ENCODE data around the gene ARFGAP1.
"Not testable (repeated sequence)": the region's sequence is repeated elsewhere in the genome, so short reads cannot be mapped to it uniquely, and the experiment has no call there.

Gene ARFGAP1

GRCh38 chr20:63244468-63244867 lies 28.1 kb upstream of the ARFGAP1 start:
- Histone ChIP-seq H3K9ac (ENCODE audit: low read length) (no peak overlapping the region), H3K36me3 (ENCODE audit: control insufficient read depth, insufficient read depth, low read length) (no peaks in the 10 kb centered on the region), H3K4me3 (ENCODE audit: low read length) (no peak overlapping the region), H3K9me3 (ENCODE audit: control insufficient read depth, low read length) (no peaks in the 10 kb centered on the region), H3K4me1 (ENCODE audit: control insufficient read depth, insufficient read depth, low read length) (no peaks in the 10 kb centered on the region), H3K27me3 (ENCODE audit: control insufficient read depth, insufficient read depth, low read length) (peaks cover 31% of the 10 kb centered on the region)

- H3K27me3 ChIP-seq (ENCODE audit: control insufficient read depth, insufficient read depth, low read length) = peaks cover 37% of the 10 kb centered on the region
Observed at GRCh38 chr20:63246490-63247288, 25.9 kb upstream of the ARFGAP1 start.

GRCh38 chr20:63247671-63248228 lies 24.9 kb upstream of the ARFGAP1 start:
- Histone ChIP-seq H3K27me3 (ENCODE audit: control insufficient read depth, insufficient read depth, low read length) (peaks cover 45% of the 10 kb centered on the region), H3K9me3 (ENCODE audit: control insufficient read depth, low read length) (no peaks in the 10 kb centered on the region), H3K9ac (ENCODE audit: low read length) (no peak overlapping the region), H3K4me1 (ENCODE audit: control insufficient read depth, insufficient read depth, low read length) (no peaks in the 10 kb centered on the region), H3K36me3 (ENCODE audit: control insufficient read depth, insufficient read depth, low read length) (no peaks in the 10 kb centered on the region), H3K4me3 (ENCODE audit: low read length) (no peak overlapping the region)

More at GRCh38 chr20:63246490-63247288, 25.9 kb upstream of the ARFGAP1 start:
- Histone ChIP-seq H3K9me3 (ENCODE audit: control insufficient read depth, low read length) (no peaks in the 10 kb centered on the region), H3K4me3 (ENCODE audit: low read length) (no peak overlapping the region), H3K4me1 (ENCODE audit: control insufficient read depth, insufficient read depth, low read length) (no peaks in the 10 kb centered on the region), H3K9ac (ENCODE audit: low read length) (no peak overlapping the region), H3K36me3 (ENCODE audit: control insufficient read depth, insufficient read depth, low read length) (no peaks in the 10 kb centered on the region)

GRCh38 chr20:63248835-63249591 lies 23.6 kb upstream of the ARFGAP1 start:
- Histone ChIP-seq H3K9me3 (ENCODE audit: control insufficient read depth, low read length) (no peaks in the 10 kb centered on the region), H3K36me3 (ENCODE audit: control insufficient read depth, insufficient read depth, low read length) (no peaks in the 10 kb centered on the region)

GRCh38 chr20:63249891-63250290 lies 22.7 kb upstream of the ARFGAP1 start:
- no peaks in the 10 kb centered on the region for H3K36me3 ChIP-seq (ENCODE audit: control insufficient read depth, insufficient read depth, low read length)
- H3K4me1 ChIP-seq (ENCODE audit: control insufficient read depth, insufficient read depth, low read length) = no peaks in the 10 kb centered on the region
- no peaks in the 10 kb centered on the region for H3K9me3 ChIP-seq (ENCODE audit: control insufficient read depth, low read length)
- H3K9ac ChIP-seq (ENCODE audit: low read length) = no peak overlapping the region
- no peak overlapping the region for H3K4me3 ChIP-seq (ENCODE audit: low read length)
- H3K27me3 ChIP-seq (ENCODE audit: control insufficient read depth, insufficient read depth, low read length) = peaks cover 53% of the 10 kb centered on the region

More at GRCh38 chr20:63248835-63249591, 23.6 kb upstream of the ARFGAP1 start:
- Histone ChIP-seq H3K9ac (ENCODE audit: low read length) (no peak overlapping the region), H3K4me1 (ENCODE audit: control insufficient read depth, insufficient read depth, low read length) (no peaks in the 10 kb centered on the region), H3K4me3 (ENCODE audit: low read length) (no peak overlapping the region), H3K27me3 (ENCODE audit: control insufficient read depth, insufficient read depth, low read length) (peaks cover 49% of the 10 kb centered on the region)

DNA sequence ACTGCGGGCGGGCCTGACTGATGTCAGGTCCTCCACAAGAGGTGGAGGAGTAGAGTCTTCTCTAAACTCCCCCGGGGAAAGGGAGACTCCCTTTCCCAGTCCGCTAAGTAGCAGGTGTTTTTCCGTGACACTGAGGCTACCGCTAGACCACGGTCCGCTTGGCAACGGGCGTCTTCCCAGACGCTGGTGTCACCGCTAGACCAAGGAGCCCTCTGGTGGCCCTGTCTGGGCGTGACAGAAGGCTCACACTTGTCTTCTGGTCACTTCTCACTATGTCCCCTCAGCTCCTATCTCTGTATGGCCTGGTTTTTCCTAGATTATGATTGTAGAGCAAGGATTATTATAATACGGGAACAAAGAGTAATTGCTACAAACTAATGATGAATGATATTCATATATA lies 21.3 kb upstream of the ARFGAP1 start:
- not testable (repeated sequence) for H3K9me3 ChIP-seq (ENCODE audit: control insufficient read depth, low read length); H3K9ac ChIP-seq (ENCODE audit: low read length); H3K4me1 ChIP-seq (ENCODE audit: control insufficient read depth, insufficient read depth, low read length); H3K4me3 ChIP-seq (ENCODE audit: low read length); H3K36me3 ChIP-seq (ENCODE audit: control insufficient read depth, insufficient read depth, low read length)
- H3K27me3 ChIP-seq (ENCODE audit: control insufficient read depth, insufficient read depth, low read length) = peaks cover 67% of the 10 kb centered on the region

DNA sequence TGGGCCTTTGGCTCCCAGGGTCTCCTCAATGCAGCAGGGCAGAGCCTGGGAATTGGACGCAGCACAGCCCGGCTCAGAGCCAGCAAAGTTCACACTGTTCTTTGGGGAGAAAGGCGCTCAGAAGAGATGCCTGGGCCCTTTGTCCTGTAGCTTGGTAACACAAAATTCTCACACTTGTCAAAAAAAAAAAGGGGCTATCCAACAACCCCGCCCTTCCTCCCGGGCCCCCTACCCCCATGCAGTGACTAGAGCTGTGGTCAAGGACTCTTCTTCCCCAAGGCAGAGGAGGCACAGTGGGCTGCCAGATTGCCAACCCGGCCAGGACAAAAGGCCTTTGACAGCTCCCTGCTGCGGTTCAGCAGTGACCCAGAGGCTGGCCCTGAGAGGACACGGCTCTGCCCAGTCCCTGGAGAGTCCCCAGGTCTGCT lies 20.3 kb upstream of the ARFGAP1 start:
- H3K9me3 ChIP-seq (ENCODE audit: control insufficient read depth, low read length) = no peaks in the 10 kb centered on the region
- H3K27me3 ChIP-seq (ENCODE audit: control insufficient read depth, insufficient read depth, low read length) = peaks cover 62% of the 10 kb centered on the region
- H3K4me3 ChIP-seq (ENCODE audit: low read length) = no peak overlapping the region
- H3K4me1 ChIP-seq (ENCODE audit: control insufficient read depth, insufficient read depth, low read length) = no peaks in the 10 kb centered on the region
- H3K9ac ChIP-seq (ENCODE audit: low read length) = no peak overlapping the region
- no peaks in the 10 kb centered on the region for H3K36me3 ChIP-seq (ENCODE audit: control insufficient read depth, insufficient read depth, low read length)

GRCh38 chr20:63253065-63253437 lies 19.6 kb upstream of the ARFGAP1 start:
- Histone ChIP-seq H3K27me3 (ENCODE audit: control insufficient read depth, insufficient read depth, low read length) (peaks cover 55% of the 10 kb centered on the region), H3K36me3 (ENCODE audit: control insufficient read depth, insufficient read depth, low read length) (no peaks in the 10 kb centered on the region), H3K9me3 (ENCODE audit: control insufficient read depth, low read length) (no peaks in the 10 kb centered on the region), H3K4me3 (ENCODE audit: low read length) (no peak overlapping the region), H3K9ac (ENCODE audit: low read length) (no peak overlapping the region), H3K4me1 (ENCODE audit: control insufficient read depth, insufficient read depth, low read length) (no peaks in the 10 kb centered on the region)

- no peaks in the 10 kb centered on the region for H3K36me3 ChIP-seq (ENCODE audit: control insufficient read depth, insufficient read depth, low read length)
- H3K9ac ChIP-seq (ENCODE audit: low read length) = no peak overlapping the region
- no peaks in the 10 kb centered on the region for H3K9me3 ChIP-seq (ENCODE audit: control insufficient read depth, low read length)
- peaks cover 55% of the 10 kb centered on the region for H3K27me3 ChIP-seq (ENCODE audit: control insufficient read depth, insufficient read depth, low read length)
- H3K4me1 ChIP-seq (ENCODE audit: control insufficient read depth, insufficient read depth, low read length) = no peaks in the 10 kb centered on the region
- no peak overlapping the region for H3K4me3 ChIP-seq (ENCODE audit: low read length)
Observed at GRCh38 chr20:63253438-63254231, 19.0 kb upstream of the ARFGAP1 start.

DNA sequence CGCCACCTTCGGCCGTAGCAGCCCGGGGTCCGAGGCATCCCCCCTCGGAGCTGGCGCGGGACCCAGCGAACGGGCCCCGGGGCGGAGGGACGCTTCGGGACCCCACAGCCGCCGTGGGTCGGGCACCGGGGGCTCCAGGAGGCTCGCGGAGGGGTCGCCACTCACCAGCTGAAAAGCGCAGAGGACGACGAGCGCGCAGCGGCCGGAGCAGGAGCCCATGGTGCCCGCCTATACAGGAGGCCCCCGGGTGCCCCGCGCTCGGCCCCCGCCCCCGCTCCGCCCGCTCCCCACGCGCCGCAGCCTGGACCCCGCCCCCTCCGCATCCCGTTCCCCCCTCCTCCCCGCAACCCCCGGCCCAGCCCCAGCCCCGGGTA lies 18.4 kb upstream of the ARFGAP1 start, which contains the start of gene NKAIN4:
TSS of gene NKAIN4 (minus strand) at position 232 of the 374 bp plus-strand sequence. CDS start at position 219, 13 bp downstream.
- Histone ChIP-seq H3K27me3 (ENCODE audit: control insufficient read depth, insufficient read depth, low read length) (peaks cover 51% of the 10 kb centered on the region), H3K9ac (ENCODE audit: low read length) (no peak within 1 kb of the TSS), H3K4me3 (ENCODE audit: low read length) (no peak within 1 kb of the TSS), H3K4me1 (ENCODE audit: control insufficient read depth, insufficient read depth, low read length) (no peaks in the 10 kb centered on the region), H3K9me3 (ENCODE audit: control insufficient read depth, low read length) (no peaks in the 10 kb centered on the region), H3K36me3 (ENCODE audit: control insufficient read depth, insufficient read depth, low read length) (no peaks in the 10 kb centered on the region)

GRCh38 chr20:63254606-63255384 lies 17.8 kb upstream of the ARFGAP1 start:
- Histone ChIP-seq H3K36me3 (ENCODE audit: control insufficient read depth, insufficient read depth, low read length) (no peaks in the 10 kb centered on the region), H3K9ac (ENCODE audit: low read length) (no peak overlapping the region), H3K9me3 (ENCODE audit: control insufficient read depth, low read length) (no peaks in the 10 kb centered on the region), H3K4me3 (ENCODE audit: low read length) (no peak overlapping the region), H3K4me1 (ENCODE audit: control insufficient read depth, insufficient read depth, low read length) (no peaks in the 10 kb centered on the region), H3K27me3 (ENCODE audit: control insufficient read depth, insufficient read depth, low read length) (peaks cover 48% of the 10 kb centered on the region)
